Bronchial epithelial cell (primary cell): Measurements from ENCODE around the gene ADRA2C. TPM values are rescaled to one million over a fixed set of nuclear protein-coding genes. Genes with fewer than 3 reads are reported as not detected.
A peak's percentile ranks its signal among the peaks of the same experiment; 100 is the strongest.

Source experiments
- DNase-seq: peaks from one replicate; pipeline ENCODE4 v3.0.0-alpha.2; 2010; ENCODE audit warnings: low read depth
- FAIRE-seq: peaks from 2 replicates; lab custom pipeline; 2011; peaks lifted over from hg19 to GRCh38; lab: Jason Lieb, UNC
- H3K27me3 ChIP-seq: 2 replicates; pipeline ENCODE4 v1.5.1; 2011; ENCODE audit warnings: low read length; ENCODE audit not compliant: control insufficient read depth, insufficient read depth
- H3K36me3 ChIP-seq: 2 replicates; pipeline ENCODE4 v1.5.1; 2011; ENCODE audit warnings: low read length; ENCODE audit not compliant: control insufficient read depth, insufficient read depth
- H3K4me3 ChIP-seq: 2 replicates; pipeline ENCODE4 v1.5.1; 2011; ENCODE audit warnings: mild to moderate bottlenecking, low read depth, low read length, control low read depth
- total RNA-seq: library from RNA; depleted of rRNA; stranded (reverse); fragments of >200 nt; gene quantifications from 2 replicates; pipeline ENCODE4 v1.2.1, GENCODE V29; 2014
- TF ChIP-seq, protein P1 (sequence below): IDR thresholded peaks from 2 replicates; pipeline ENCODE4 v1.5.1; 2011; ENCODE audit warnings: mild to moderate bottlenecking, moderate library complexity, low read length, control low read depth, inconsistent platforms; ENCODE audit not compliant: insufficient read depth, severe bottlenecking

Gene ADRA2C
- total RNA-seq, 1 donor from 2014 or later = under 0.01 TPM

DNA sequence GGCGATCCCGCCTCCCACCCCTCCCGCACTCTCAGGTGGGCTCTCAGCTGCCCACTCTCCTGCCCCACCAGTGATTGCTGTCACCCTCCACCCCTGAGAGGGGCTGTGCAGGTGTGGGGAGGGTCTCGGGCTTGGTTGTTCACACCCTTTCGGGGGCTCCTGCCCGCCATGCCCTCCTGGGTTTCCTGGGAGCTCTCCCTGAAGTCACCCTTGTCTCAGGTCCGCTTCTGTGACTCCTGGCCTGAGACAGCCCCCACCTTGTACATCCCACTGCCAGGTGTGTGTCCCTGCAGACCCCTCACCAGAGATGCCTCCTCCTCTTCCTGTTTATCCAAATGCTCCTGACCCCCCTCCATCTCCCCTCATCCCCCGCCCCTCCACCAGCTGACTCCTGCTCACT is 37.8 kb downstream of the ADRA2C start:
- no peak for FAIRE-seq
- DNase-seq = no peak
- Histone ChIP-seq H3K27me3 (no peaks in the 10 kb centered on the region), H3K4me3 (no peak overlapping the region), H3K36me3 (no peaks in the 10 kb centered on the region)
- TF ChIP-seq, protein P1, sequence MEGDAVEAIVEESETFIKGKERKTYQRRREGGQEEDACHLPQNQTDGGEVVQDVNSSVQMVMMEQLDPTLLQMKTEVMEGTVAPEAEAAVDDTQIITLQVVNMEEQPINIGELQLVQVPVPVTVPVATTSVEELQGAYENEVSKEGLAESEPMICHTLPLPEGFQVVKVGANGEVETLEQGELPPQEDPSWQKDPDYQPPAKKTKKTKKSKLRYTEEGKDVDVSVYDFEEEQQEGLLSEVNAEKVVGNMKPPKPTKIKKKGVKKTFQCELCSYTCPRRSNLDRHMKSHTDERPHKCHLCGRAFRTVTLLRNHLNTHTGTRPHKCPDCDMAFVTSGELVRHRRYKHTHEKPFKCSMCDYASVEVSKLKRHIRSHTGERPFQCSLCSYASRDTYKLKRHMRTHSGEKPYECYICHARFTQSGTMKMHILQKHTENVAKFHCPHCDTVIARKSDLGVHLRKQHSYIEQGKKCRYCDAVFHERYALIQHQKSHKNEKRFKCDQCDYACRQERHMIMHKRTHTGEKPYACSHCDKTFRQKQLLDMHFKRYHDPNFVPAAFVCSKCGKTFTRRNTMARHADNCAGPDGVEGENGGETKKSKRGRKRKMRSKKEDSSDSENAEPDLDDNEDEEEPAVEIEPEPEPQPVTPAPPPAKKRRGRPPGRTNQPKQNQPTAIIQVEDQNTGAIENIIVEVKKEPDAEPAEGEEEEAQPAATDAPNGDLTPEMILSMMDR = no peak

DNA sequence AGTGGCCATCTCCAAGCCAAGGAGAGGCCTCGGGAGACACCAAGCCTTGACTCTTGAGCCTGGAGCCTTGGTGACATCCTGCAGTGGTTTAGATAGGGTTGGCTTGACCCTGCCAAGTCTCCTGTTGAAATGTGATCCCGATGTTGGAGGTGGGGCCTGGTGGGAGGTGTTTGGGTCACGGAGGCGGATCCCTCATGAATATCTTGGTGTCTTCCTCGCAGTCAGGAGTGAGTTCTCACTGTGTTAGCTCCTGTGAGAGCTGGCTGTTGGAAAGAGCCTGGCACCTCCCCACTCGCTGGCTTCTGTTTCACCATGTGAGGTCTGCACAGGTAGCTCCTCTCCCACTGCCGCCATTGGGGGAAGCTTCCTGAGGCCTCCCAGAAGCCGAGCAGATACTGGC is 38.8 kb downstream of the ADRA2C start:
- no peaks in the 10 kb centered on the region for H3K27me3 ChIP-seq
- no peak overlapping the region for H3K4me3 ChIP-seq
- H3K36me3 ChIP-seq = no peaks in the 10 kb centered on the region
- no peak for DNase-seq
- FAIRE-seq = peak; percentile 83
- TF ChIP-seq, protein P1 = no peak

DNA sequence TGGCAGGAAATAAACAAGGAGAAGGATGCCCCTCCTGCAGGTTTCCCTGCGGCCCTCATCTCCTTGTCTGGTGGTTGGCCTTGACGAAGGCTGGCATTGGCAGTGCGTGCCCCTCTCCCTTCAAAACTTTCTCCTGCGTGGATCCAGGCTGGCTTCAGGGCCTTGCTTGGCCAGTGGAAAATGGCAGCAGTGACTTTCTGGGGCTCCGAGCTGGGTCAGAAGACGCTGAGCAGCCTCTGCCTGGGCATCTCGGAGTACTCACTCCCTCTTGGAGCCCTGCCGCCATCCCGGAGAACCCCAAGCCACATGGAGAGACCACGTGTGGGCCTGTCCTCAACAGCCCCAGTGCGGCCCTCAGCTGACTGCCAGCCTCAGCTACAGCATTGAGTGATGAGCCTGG is 39.5 kb downstream of the ADRA2C start:
- FAIRE-seq (no peak), DNase-seq (no peak)
- Histone ChIP-seq H3K4me3 (no peak overlapping the region), H3K27me3 (no peaks in the 10 kb centered on the region), H3K36me3 (no peaks in the 10 kb centered on the region)
- TF ChIP-seq, protein P1 = no peak

DNA sequence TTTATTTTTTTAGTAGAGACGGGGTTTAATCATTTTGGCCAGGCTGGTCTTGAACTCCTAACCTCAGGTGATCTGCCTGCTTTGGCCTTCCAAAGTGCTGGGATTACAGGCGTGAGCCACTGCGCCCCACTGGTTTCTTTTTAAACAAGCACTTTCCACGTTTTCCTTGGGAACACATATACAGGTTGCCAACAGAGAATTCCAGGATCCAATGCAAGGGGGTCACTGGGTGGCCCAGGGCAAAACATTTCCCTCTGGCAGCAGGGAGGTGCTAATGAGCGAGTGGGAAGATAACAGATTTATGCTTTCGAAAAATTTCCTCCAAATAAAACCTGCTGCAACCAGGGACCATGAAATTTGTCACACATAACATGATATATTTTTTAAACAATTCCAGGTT is 41.1 kb downstream of the ADRA2C start:
- H3K36me3 ChIP-seq = no peaks in the 10 kb centered on the region
- TF ChIP-seq, protein P1 = no peak
- no peaks in the 10 kb centered on the region for H3K27me3 ChIP-seq
- no peak for DNase-seq
- FAIRE-seq = no peak
- H3K4me3 ChIP-seq = no peak overlapping the region

DNA sequence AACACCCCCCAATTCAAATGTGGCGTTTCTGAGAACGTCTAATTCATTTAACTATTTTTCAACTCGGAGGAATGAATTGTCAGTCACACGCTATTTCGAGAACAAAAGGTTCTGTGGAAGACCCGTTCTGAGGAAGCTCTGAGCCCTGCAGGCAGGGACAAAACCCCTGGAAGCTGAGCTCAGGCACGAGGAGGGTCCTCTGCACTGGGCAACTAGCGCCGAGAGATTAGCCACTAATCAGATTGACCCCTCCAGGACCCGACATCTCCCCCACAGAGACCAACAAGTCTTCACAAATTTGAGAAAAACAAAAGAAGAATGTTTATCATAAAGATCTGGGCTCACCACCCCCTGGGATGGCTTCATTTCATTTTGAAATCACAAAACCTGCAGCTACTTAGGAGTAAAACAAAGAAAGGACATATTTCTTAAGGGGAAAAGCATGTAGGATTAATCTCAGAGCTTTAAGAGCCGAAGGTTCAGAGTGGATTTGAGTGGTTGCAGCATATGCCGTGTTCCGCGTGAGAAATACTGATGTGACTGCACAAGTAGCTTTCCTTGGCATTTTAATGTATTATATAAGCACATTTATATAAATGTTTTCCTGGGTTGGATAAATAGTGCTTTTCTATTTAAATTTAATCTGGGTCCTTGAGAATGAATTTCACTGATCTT is 41.8 kb downstream of the ADRA2C start:
- TF ChIP-seq, protein P1 = no peak
- no peak overlapping the region for H3K4me3 ChIP-seq
- H3K27me3 ChIP-seq = no peaks in the 10 kb centered on the region
- no peaks in the 10 kb centered on the region for H3K36me3 ChIP-seq
- FAIRE-seq (no peak), DNase-seq (no peak)

DNA sequence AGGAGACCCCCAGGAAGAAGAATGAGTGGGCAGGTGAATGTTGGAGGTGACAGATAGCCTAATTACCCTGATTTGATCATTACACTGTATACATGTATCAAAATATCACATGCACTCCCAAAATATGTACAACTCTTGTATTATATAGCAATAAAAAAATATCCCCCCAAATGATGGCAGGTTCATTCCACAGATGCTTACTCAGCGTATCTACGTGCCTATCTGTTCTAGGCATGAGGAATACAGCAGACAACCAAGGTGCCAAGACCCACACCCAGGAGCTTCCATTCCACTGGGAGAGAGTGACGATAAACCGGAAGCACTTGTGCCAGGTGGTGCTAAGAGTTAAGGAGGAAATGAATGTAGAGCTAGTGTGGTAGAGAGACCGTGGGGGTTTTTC is 42.4 kb downstream of the ADRA2C start:
- DNase-seq (no peak), FAIRE-seq (peak; percentile 60)
- Histone ChIP-seq H3K36me3 (no peaks in the 10 kb centered on the region), H3K27me3 (no peaks in the 10 kb centered on the region), H3K4me3 (no peak overlapping the region)
- TF ChIP-seq, protein P1 = no peak
